SK-N-SH treated with all-trans-retinoic acid at 6 μM for 48 hours (cell line): ENCODE measurements around the gene RFK.

Experiments
- ARNTL ChIP-seq: fragments of 450-650 bp; formaldehyde crosslinking; IDR thresholded peaks from 2 replicates; pipeline ENCODE4 v1.5.0; 2020; ENCODE audit warnings: low read depth, mild to moderate bottlenecking, moderate library complexity, borderline replicate concordance
- BACH2 ChIP-seq: fragments of 250-450 bp; sonication (Bioruptor Pico); IDR thresholded peaks from 2 replicates; pipeline ENCODE4 v1.9.0; 2021; ENCODE audit warnings: mild to moderate bottlenecking, borderline replicate concordance
- ISL1 ChIP-seq: fragments of 250-450 bp; sonication (Bioruptor Pico); IDR thresholded peaks from 2 replicates; pipeline ENCODE4 v2.1.2; 2022; ENCODE audit warnings: mild to moderate bottlenecking, moderate library complexity
- PPARA ChIP-seq: fragments of 250-450 bp; sonication (Bioruptor Pico); IDR thresholded peaks from 2 replicates; pipeline ENCODE4 v1.5.0; 2020; ENCODE audit warnings: mild to moderate bottlenecking, borderline replicate concordance
- RARB ChIP-seq: fragments of 250-450 bp; sonication (Bioruptor Pico); IDR thresholded peaks from 2 replicates; pipeline ENCODE4 v1.8.0; 2021; ENCODE audit warnings: mild to moderate bottlenecking, moderate library complexity
- SNAI2 ChIP-seq: fragments of 250-450 bp; sonication (Bioruptor Pico); IDR thresholded peaks from 2 replicates; pipeline ENCODE4 v1.5.0; 2020; ENCODE audit warnings: mild to moderate bottlenecking, moderate library complexity
- TCF4 ChIP-seq: fragments of 250-450 bp; sonication (Bioruptor Pico); IDR thresholded peaks from 2 replicates; pipeline ENCODE4 v1.8.0; 2021; ENCODE audit warnings: mild to moderate bottlenecking, moderate library complexity, borderline replicate concordance
- ZFP3 ChIP-seq: fragments of 250-450 bp; sonication (Bioruptor Pico); IDR thresholded peaks from 2 replicates; pipeline ENCODE4 v1.5.0; 2020; ENCODE audit warnings: mild to moderate bottlenecking, moderate library complexity
- TF ChIP-seq, protein P1 (sequence below): fragments of 250-450 bp; sonication (Bioruptor Pico); IDR thresholded peaks from 2 replicates; pipeline ENCODE4 v1.8.0; 2020; ENCODE audit warnings: mild to moderate bottlenecking, moderate library complexity, borderline replicate concordance
- TF ChIP-seq, protein P2 (sequence below): fragments of 250-450 bp; sonication (Bioruptor Pico); IDR thresholded peaks from 2 replicates; pipeline ENCODE4 v1.5.1; 2021; ENCODE audit warnings: mild to moderate bottlenecking, moderate library complexity

DNA sequence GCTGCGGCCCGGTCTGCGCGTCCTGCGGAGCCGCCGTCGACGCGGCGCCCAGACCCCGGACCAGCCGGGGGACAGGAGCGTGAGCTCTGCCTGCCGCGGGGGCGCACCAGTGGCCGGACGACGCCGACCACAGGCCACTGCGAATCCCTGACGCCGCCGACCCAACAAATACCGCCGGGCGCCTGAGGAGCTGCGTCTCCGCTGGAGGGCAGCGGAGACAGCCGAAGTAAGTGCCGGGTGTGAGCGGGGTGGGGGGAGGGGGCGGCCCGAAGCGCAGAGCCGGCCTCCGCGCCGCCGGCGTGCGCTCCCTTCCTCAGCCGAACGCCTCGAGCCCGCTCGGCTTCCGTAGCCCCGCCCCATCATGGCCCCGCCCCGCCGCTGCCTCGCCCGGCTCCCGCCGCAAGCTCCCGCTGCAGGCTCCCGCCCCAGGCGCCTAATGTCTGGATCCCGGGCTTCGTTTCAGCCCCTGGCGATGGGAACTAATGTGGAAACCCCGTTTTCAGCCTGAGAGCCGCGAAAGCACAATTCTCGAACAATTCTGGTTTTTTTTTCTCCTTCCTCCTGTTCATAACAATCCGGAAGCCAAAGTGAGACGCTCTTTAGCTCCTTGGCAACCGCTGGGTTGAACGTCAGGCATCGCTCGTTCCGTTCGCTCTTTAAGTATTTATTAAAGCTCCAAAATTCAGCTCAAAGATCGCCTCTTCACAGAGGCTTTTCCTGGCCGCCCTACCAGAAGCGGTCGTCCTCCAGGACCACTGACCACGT lies at the start of gene RFK:
- TF ChIP-seq, protein P1, sequence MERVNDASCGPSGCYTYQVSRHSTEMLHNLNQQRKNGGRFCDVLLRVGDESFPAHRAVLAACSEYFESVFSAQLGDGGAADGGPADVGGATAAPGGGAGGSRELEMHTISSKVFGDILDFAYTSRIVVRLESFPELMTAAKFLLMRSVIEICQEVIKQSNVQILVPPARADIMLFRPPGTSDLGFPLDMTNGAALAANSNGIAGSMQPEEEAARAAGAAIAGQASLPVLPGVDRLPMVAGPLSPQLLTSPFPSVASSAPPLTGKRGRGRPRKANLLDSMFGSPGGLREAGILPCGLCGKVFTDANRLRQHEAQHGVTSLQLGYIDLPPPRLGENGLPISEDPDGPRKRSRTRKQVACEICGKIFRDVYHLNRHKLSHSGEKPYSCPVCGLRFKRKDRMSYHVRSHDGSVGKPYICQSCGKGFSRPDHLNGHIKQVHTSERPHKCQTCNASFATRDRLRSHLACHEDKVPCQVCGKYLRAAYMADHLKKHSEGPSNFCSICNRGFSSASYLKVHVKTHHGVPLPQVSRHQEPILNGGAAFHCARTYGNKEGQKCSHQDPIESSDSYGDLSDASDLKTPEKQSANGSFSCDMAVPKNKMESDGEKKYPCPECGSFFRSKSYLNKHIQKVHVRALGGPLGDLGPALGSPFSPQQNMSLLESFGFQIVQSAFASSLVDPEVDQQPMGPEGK (CRISPR knock-in tag), result no peak
- TF ChIP-seq, protein P2, sequence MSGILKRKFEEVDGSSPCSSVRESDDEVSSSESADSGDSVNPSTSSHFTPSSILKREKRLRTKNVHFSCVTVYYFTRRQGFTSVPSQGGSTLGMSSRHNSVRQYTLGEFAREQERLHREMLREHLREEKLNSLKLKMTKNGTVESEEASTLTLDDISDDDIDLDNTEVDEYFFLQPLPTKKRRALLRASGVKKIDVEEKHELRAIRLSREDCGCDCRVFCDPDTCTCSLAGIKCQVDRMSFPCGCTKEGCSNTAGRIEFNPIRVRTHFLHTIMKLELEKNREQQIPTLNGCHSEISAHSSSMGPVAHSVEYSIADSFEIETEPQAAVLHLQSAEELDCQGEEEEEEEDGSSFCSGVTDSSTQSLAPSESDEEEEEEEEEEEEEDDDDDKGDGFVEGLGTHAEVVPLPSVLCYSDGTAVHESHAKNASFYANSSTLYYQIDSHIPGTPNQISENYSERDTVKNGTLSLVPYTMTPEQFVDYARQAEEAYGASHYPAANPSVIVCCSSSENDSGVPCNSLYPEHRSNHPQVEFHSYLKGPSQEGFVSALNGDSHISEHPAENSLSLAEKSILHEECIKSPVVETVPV (CRISPR knock-in tag), result no peak
- TF ChIP-seq ARNTL (CRISPR knock-in tag) (no peak), BACH2 (CRISPR knock-in tag) (no peak), ISL1 (CRISPR knock-in tag) (no peak), SNAI2 (CRISPR knock-in tag) (no peak; the same call in 1 of the 2 replicates), ZFP3 (CRISPR knock-in tag) (no peak), PPARA (no peak), RARB (CRISPR knock-in tag) (no peak), TCF4 (CRISPR knock-in tag) (no peak)
